WI38 (cell line): ENCODE measurements around the gene ZNF37A.
"Not testable (repeated sequence)": the region's sequence is repeated elsewhere in the genome, so short reads cannot be mapped to it uniquely, and the experiment has no call there.

Experiments used
- H3K4me3 ChIP-seq: 2 replicates; pipeline ENCODE4 v1.5.1; 2011; ENCODE audit warnings: low read depth, mild to moderate bottlenecking, control low read depth, low read length
- TF ChIP-seq, protein P1 (sequence below): IDR thresholded peaks from 2 replicates; pipeline ENCODE4 v1.5.1; 2012; ENCODE audit warnings: low read depth, mild to moderate bottlenecking, control low read depth, low read length

The ZNF37A gene

GRCh38 chr10:38118072-38118807 lies 24.1 kb downstream of the ZNF37A start:
- no peak overlapping the region for H3K4me3 ChIP-seq
- TF ChIP-seq, protein P1, sequence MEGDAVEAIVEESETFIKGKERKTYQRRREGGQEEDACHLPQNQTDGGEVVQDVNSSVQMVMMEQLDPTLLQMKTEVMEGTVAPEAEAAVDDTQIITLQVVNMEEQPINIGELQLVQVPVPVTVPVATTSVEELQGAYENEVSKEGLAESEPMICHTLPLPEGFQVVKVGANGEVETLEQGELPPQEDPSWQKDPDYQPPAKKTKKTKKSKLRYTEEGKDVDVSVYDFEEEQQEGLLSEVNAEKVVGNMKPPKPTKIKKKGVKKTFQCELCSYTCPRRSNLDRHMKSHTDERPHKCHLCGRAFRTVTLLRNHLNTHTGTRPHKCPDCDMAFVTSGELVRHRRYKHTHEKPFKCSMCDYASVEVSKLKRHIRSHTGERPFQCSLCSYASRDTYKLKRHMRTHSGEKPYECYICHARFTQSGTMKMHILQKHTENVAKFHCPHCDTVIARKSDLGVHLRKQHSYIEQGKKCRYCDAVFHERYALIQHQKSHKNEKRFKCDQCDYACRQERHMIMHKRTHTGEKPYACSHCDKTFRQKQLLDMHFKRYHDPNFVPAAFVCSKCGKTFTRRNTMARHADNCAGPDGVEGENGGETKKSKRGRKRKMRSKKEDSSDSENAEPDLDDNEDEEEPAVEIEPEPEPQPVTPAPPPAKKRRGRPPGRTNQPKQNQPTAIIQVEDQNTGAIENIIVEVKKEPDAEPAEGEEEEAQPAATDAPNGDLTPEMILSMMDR = no peak

DNA sequence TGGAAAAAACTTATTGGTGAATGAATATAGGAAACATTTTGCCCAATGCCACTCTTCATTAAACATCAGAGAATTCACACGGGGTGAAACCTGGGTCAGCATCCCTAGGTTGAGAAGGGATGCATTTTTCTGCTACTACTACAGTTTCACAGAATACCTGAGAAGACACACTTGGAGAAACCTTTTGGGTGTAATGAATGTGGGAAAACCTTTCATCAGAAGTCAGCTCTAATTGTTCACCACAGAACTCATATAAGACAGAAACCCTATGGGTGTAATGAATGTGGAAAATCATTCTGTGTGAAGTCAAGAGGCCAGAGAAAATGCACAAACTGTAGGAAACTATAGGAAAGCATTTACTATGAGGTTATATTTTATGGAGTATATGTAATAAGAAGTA lies 24.9 kb downstream of the ZNF37A start:
- no peak overlapping the region for H3K4me3 ChIP-seq
- TF ChIP-seq, protein P1 = no peak

GRCh38 chr10:38127812-38128211 lies 33.7 kb downstream of the ZNF37A start:
- H3K4me3 ChIP-seq = no peak overlapping the region
- TF ChIP-seq, protein P1 = no peak

- TF ChIP-seq, protein P1 = no peak
- no peak overlapping the region for H3K4me3 ChIP-seq
Observed at GRCh38 chr10:38143587-38143986, 49.5 kb downstream of the ZNF37A start.

DNA sequence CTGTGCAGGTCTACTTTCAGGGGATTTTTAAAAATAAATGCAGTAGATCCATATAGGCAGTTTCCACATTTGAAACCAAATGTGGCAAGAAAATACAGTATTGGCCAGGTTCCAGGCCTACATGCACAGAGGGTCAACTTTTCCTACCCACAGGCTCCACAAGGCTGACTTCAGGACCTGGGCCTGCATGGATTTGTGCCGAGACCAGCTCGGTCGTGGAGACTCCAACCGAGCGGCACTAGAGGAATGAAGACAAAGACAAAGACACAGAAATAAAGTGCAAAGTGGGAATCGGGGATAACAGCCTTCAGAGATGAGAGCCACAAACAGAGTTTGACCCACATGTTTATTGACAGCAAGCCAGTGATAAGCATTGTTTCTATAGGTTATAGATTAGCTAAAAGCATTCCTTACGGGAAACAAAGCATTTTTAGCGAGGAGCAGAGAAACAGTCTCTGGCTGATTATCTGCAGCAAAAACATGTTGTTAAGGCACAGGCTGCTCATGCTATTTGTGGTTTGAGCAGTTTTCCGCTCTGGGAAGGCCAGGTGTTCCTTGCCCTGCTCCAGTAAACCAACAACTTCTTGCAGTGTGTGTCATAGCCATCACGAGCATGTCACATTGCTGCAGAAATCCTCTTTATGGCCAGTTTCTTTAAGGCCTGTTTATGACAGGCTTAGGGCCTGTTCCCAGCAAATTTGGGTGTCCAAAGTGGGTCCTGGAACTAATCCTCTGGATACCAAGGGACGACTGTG lies 52.6 kb downstream of the ZNF37A start:
- no peak overlapping the region for H3K4me3 ChIP-seq
- TF ChIP-seq, protein P1 = no peak

DNA sequence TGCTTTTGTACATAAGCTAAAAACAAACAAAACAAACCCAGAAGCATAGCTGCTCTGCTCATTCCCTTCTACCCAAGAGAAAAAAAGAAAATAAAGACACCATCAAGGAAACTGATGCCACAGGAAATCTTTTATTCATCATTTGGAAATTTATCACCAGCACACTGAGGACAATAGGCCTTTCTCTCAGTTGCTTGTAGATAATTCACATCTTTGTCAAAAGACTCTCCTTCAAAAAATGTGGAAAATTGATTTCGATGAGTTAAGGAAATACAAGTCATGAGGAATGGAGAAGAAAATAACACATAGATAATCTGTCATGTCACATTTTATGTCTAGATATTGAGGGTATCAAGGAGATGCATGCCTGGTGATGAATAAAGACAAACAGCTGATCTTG lies 53.5 kb downstream of the ZNF37A start:
- no peak overlapping the region for H3K4me3 ChIP-seq
- TF ChIP-seq, protein P1 = no peak

- not testable (repeated sequence) for H3K4me3 ChIP-seq
Observed at GRCh38 chr10:38150891-38151463, 56.8 kb downstream of the ZNF37A start.
